Measurements from ENCODE around the gene ZNF597. TPM values are rescaled to one million over a fixed set of nuclear protein-coding genes. Genes with fewer than 3 reads are reported as not detected.
A peak's percentile ranks its signal among the peaks of the same experiment; 100 is the strongest.
"Not testable (repeated sequence)": the region's sequence is repeated elsewhere in the genome, so short reads cannot be mapped to it uniquely, and the experiment has no call there.

Gene ZNF597
- total RNA-seq, 1 donor = 2.9 TPM

DNA sequence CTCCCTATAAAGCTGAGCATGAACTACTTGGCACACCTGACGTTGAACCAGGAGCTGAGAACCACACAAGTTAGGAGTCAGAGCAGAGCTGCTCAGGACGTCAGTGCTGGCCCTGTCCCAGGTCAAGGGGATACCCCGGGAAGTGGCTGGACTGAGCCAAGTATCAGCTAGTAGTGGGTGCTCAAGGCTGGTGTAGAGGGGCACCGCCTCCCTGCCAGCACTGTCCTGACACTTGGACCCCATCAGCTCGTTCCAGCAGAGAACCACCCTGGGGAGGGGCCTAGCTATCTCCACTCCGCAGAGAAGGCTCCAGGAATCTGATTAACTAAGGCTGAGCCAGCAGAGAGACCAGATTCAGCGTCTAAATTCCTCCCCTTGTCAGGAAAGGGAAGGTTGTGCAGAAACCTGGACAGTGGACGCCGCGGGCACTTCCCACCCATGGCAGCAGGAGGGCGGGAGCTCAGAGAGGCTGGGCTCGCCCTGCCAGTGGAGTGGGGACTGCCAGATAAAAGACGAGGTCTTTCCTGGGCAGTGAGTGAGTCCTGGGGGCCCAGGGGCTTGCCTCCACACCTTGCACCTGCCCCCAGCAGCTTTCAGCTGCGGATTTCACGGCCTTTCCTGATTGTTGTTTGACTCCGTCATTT, 31.0 kb upstream of the ZNF597 start:
- H3K4me1 ChIP-seq (ENCODE audit: insufficient read depth, low read length) = no peaks in the 10 kb centered on the region
- peaks cover 59% of the 10 kb centered on the region for H4K20me1 ChIP-seq (ENCODE audit: insufficient read depth, low read length)
- H3K79me2 ChIP-seq (ENCODE audit: insufficient read depth, low read length) = peaks cover 88% of the 10 kb centered on the region
- H3K9me3 ChIP-seq (ENCODE audit: low read depth, low read length) = no peaks in the 10 kb centered on the region
- no peak overlapping the region for H3K4me3 ChIP-seq (ENCODE audit: insufficient read depth, low read length)
- peaks cover 7% of the 10 kb centered on the region for H3K36me3 ChIP-seq (ENCODE audit: insufficient read depth, low read length)
- peak; percentile 29 for DNase-seq (ENCODE audit: insufficient read length, low spot score, missing footprints)
- no peak overlapping the region for H3K4me2 ChIP-seq (ENCODE audit: insufficient read depth, low read length)
- H2AFZ ChIP-seq (ENCODE audit: low read length) = no peak overlapping the region
- no peaks in the 10 kb centered on the region for H3K27me3 ChIP-seq (ENCODE audit: insufficient read depth, low read length)
- TF ChIP-seq, protein P1, sequence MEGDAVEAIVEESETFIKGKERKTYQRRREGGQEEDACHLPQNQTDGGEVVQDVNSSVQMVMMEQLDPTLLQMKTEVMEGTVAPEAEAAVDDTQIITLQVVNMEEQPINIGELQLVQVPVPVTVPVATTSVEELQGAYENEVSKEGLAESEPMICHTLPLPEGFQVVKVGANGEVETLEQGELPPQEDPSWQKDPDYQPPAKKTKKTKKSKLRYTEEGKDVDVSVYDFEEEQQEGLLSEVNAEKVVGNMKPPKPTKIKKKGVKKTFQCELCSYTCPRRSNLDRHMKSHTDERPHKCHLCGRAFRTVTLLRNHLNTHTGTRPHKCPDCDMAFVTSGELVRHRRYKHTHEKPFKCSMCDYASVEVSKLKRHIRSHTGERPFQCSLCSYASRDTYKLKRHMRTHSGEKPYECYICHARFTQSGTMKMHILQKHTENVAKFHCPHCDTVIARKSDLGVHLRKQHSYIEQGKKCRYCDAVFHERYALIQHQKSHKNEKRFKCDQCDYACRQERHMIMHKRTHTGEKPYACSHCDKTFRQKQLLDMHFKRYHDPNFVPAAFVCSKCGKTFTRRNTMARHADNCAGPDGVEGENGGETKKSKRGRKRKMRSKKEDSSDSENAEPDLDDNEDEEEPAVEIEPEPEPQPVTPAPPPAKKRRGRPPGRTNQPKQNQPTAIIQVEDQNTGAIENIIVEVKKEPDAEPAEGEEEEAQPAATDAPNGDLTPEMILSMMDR (IDR thresholded peaks at IDR 0.05; ENCODE audit: extremely low read depth, low read depth, low read length) = no peak
- no peak overlapping the region for H3K27ac ChIP-seq (ENCODE audit: low read depth, low read length)

DNA sequence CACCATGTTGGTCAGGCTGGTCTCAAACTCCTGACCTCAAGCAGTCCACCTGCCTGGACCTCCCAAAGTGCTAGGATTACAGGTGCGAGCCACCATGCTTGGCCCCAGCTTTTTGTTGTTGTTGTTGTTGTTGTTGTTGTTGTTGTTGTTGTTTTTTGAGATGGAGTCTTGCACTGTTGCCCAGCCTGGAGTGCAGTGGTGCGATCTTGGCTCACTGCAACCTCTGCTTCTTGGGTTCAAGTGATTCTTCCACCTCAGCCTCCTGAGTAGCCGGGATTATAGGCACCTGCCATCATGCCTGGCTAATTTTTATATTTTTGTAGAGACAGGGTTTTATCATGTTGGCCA, 30.3 kb upstream of the ZNF597 start:
- peaks cover 58% of the 10 kb centered on the region for H4K20me1 ChIP-seq (ENCODE audit: insufficient read depth, low read length)
- H3K79me2 ChIP-seq (ENCODE audit: insufficient read depth, low read length) = peaks cover 90% of the 10 kb centered on the region
- H3K4me1 ChIP-seq (ENCODE audit: insufficient read depth, low read length); H2AFZ ChIP-seq (ENCODE audit: low read length); H3K27me3 ChIP-seq (ENCODE audit: insufficient read depth, low read length); DNase-seq (ENCODE audit: insufficient read length, low spot score, missing footprints); H3K36me3 ChIP-seq (ENCODE audit: insufficient read depth, low read length); H3K4me3 ChIP-seq (ENCODE audit: insufficient read depth, low read length); H3K4me2 ChIP-seq (ENCODE audit: insufficient read depth, low read length); H3K9me3 ChIP-seq (ENCODE audit: low read depth, low read length): not testable (repeated sequence)
- H3K27ac ChIP-seq (ENCODE audit: low read depth, low read length) = peak overlapping the region; percentile 10

DNA sequence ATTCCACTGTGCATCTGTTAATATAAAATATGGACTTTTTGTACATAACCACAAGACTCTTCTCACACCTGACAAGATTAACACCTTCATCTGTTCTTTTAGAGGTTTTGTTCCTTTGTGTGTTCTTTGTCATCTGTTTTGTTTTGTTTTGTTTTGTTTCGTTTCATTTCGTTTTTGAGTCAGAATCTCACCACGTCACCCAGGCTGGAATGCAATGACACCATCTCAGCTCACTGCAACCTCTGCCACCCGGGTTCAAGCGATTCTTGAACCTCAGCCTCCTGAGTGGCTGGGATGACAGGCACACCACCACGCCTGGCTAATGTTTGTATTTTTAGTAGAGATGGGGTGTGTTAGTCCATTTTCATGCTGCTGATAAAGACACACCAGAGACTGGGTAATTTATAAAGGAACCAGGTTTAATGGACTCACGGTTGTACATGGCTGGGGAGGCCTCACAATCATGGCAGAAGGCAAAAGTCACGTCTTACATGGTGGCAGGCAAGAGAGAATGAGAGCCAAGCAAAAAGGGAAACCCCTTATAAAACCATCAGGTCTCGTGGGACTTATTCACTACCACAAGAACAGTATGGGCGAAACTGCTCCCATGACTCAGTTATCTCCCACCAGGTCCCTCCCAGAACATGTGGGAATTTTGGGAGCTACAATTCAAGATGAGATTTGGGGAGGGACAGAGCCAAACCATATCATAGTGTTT, 29.7 kb upstream of the ZNF597 start:
- Histone ChIP-seq H2AFZ (ENCODE audit: low read length) (no peak overlapping the region), H3K27ac (ENCODE audit: low read depth, low read length) (peak overlapping the region; percentile 10), H3K27me3 (ENCODE audit: insufficient read depth, low read length) (no peaks in the 10 kb centered on the region), H3K9me3 (ENCODE audit: low read depth, low read length) (no peaks in the 10 kb centered on the region), H3K4me2 (ENCODE audit: insufficient read depth, low read length) (peak overlapping the region; percentile 14), H3K4me3 (ENCODE audit: insufficient read depth, low read length) (no peak overlapping the region), H4K20me1 (ENCODE audit: insufficient read depth, low read length) (peaks cover 58% of the 10 kb centered on the region), H3K79me2 (ENCODE audit: insufficient read depth, low read length) (peaks cover 90% of the 10 kb centered on the region), H3K36me3 (ENCODE audit: insufficient read depth, low read length) (peaks cover 4% of the 10 kb centered on the region), H3K4me1 (ENCODE audit: insufficient read depth, low read length) (no peaks in the 10 kb centered on the region)
- TF ChIP-seq, protein P1 (IDR thresholded peaks at IDR 0.05; ENCODE audit: extremely low read depth, low read depth, low read length) = no peak
- DNase-seq (ENCODE audit: insufficient read length, low spot score, missing footprints) = peak; percentile 74

DNA sequence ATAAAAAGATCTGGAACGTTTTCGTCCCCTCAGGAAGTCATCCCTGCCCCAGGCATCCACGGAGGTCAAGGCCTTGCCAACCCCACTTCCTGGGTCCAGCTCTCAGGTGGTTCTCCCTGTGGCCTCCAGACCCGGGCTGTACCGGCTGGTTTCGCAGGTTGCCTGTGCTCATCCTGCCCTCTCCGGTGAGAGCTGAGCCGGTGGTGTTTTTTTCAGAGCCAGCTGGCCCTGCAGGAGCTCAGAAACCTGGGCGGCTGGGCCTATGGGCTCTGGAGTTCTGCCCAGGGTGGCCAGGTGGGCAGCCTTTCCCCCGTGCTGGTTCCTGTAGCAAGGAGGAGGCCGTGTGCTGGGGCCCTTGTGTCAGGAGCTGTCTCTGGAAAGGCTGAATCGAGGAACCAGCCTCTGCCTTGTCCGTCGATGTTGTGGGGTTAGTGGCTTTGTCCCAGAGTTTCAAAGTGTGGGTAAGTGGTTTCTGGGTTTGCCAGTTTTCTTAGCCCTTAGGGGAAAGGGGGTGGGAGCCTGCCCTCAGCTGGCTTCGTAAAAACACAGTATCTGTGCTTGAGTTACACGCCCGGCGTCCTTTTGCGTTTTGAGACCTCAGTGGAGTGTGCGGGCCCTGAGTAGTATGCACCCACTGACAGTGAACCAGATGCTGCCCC, 28.3 kb upstream of the ZNF597 start:
- peaks cover 72% of the 10 kb centered on the region for H4K20me1 ChIP-seq (ENCODE audit: insufficient read depth, low read length)
- no peak overlapping the region for H3K4me3 ChIP-seq (ENCODE audit: insufficient read depth, low read length)
- H3K4me2 ChIP-seq (ENCODE audit: insufficient read depth, low read length) = no peak overlapping the region
- DNase-seq (ENCODE audit: insufficient read length, low spot score, missing footprints) = peak; percentile 66
- H3K36me3 ChIP-seq (ENCODE audit: insufficient read depth, low read length) = peaks cover 4% of the 10 kb centered on the region
- H3K9me3 ChIP-seq (ENCODE audit: low read depth, low read length) = no peaks in the 10 kb centered on the region
- no peak overlapping the region for H2AFZ ChIP-seq (ENCODE audit: low read length)
- H3K4me1 ChIP-seq (ENCODE audit: insufficient read depth, low read length) = no peaks in the 10 kb centered on the region
- no peak overlapping the region for H3K27ac ChIP-seq (ENCODE audit: low read depth, low read length)
- TF ChIP-seq, protein P1 (IDR thresholded peaks at IDR 0.05; ENCODE audit: extremely low read depth, low read depth, low read length) = no peak
- peaks cover 98% of the 10 kb centered on the region for H3K79me2 ChIP-seq (ENCODE audit: insufficient read depth, low read length)
- H3K27me3 ChIP-seq (ENCODE audit: insufficient read depth, low read length) = no peaks in the 10 kb centered on the region

All from osteoblast (primary cell).